Limb (tissue), 2 donors: ENCODE results near the gene TASOR2.

Source experiments
- DNase-seq, 2 donors: peaks; one replicate each; pipeline ENCODE4 v3.0.0-alpha.2; 2016; ENCODE audit errors: extremely low spot score in 2 of 2

TASOR2 gene, protein sequence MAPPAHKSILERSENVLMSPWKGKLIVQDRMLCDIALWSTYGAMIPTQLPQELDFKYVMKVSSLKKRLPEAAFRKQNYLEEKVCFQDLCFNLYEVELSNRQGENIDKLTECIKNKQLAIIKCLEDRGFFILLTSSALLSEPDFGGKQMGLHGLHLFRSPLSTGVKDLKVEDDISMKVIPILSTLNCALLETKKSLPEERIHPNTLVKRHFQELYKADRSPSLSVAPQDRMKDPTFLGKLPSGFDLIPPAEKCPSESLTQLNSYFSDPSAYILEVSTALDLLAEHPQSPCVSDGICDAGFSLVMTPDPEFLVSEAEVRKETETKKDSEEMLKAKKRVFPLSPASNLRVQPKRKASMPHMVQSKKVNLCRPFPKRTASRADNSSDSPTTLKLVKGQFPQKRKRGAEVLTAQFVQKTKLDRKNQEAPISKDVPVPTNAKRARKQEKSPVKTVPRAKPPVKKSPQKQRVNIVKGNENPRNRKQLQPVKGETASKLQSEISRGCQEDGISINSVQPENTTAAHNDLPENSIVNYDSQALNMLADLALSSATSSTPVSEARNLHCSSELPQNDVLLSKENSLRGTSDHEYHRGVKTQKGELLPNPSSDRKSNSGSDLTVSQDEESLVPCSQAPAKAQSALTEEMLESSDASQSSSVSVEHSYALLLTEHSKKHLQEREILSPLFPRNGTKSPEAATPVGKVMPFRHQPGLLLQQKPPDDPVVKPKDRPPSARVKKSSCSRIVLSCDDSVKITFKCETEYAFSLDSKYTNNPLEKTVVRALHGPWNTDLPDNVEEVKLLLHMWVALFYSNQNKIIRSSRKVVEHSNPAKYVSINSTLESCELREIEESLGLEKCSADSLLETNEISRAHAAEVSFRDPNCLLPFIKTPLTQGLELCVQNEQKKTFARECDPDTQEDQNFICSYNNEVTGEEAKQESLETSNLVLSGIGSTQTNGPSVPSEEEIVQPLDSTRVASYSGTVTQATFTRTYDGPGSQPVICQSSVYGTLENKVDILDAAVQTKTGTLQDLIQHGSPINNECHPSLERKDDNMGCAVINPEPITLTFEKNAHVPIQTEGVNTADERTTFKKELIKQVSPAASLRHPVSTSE (N-terminal part only)

GRCh38 chr10:5684318-5684970 is at the start of gene TASOR2:
Gene TASOR2 (plus strand): TSS chr10:5684838. CDS start chr10:5720643, 35,805 bp downstream.
- peak; percentile 96 to 98 for DNase-seq

DNA sequence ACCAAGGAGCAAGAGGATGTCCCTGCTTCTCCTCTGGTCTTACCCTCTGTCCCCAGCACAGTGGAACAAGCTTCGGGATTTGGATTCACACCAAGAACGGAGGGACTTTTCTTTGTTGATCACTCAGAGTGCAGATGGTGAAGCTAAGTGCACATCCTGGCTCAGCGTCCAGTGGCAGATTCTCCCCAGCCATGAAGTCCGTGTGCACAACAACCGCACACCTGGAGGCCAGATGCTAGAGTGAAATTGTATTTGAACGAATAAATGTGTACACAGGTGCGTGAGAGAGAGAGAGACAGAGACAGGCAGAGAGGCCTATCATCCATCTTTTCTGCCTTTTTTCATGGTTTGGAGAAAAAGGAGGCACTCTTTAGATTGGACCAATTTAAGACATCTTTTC is 49.7 kb upstream of the TASOR2 start:
- DNase-seq = no peak

GRCh38 chr10:5638494-5638893 is 46.1 kb upstream of the TASOR2 start:
- DNase-seq = no peak

GRCh38 chr10:5639066-5639465 is 45.6 kb upstream of the TASOR2 start:
- no peak for DNase-seq

DNA sequence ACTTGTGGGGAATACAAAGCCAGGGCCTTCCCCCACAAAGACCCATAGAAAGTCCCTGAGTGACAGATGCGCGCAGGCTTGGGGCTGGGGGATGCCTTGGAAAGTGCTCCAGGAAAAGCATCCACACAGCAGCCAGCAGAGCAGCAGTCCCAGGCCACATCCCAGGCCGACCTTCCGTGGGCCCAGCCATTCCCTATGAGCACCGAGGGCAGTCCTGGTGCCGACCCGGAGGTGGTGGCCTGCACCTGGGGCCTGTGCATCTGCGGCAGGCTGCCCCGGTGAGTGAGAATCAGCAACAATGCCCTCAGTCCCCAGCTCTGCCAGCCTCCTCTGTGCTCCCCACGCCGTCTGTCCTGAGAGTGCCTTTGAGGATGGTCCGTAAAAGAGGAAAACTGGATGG is 44.6 kb upstream of the TASOR2 start:
- DNase-seq = no peak

DNA sequence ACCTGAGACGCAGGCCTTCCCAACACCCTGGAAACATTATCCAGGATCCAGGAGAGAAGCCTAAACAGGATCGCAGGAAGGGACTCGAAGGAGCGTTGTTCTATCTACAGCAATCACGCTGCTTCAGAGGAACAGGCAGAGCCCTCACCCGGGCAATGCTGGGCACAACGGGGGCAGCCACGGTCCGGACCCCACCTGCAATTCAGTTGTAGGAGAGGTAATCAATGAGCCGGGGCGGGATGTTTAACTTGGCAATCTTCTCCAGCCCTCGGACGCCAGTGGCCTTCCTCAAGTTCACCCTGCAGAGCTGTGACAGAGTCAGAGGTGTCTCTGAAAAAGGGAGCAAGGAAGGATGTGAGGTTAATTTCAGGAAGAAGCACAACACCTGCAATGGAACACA is 44.1 kb upstream of the TASOR2 start:
- DNase-seq = no peak

DNA sequence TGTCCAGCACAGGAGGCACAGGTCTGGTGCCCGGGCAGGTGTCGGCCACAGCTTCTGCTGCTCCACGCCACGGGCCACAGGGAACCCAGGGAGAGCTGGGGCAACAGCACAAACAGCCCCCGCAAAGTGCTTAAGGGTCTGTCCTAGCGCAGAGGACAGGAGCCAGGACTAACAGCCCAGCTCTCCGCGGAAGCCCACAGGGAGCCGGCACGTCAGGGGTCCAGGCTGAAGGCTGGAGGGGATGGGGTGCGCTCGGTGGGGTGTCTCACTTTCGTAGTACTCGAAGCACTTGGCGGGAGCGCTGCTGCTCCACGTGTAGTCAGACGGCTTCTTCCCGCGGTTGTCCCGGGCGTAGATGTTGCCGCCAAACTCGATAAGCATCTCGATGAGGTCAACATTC is 43.1 kb upstream of the TASOR2 start:
- no peak for DNase-seq

GRCh38 chr10:5643346-5644067 is 41.1 kb upstream of the TASOR2 start:
- peak; percentile 59 to 85 for DNase-seq

- no peak for DNase-seq
Measured at GRCh38 chr10:5644930-5645329, 39.7 kb upstream of the TASOR2 start.

DNA sequence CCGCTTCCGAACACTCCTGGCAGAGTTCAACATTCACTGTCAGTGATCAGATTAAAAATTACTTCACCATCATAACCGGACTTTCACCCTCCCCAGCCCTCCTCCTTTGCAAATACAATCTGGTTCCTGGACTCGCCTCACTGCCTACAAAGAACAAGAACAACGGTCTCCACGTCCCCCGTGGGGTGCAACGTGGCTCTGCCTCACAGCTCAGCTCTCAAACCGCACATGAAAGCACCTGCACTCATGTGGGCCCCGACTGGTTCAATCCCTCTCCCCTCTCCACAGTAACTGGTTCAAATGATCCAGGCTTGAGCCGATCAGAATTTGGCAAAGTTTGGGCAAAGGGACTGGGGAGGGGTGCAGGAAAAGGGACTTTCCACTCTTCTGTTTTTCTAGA is 39.3 kb upstream of the TASOR2 start:
- DNase-seq = no peak

DNA sequence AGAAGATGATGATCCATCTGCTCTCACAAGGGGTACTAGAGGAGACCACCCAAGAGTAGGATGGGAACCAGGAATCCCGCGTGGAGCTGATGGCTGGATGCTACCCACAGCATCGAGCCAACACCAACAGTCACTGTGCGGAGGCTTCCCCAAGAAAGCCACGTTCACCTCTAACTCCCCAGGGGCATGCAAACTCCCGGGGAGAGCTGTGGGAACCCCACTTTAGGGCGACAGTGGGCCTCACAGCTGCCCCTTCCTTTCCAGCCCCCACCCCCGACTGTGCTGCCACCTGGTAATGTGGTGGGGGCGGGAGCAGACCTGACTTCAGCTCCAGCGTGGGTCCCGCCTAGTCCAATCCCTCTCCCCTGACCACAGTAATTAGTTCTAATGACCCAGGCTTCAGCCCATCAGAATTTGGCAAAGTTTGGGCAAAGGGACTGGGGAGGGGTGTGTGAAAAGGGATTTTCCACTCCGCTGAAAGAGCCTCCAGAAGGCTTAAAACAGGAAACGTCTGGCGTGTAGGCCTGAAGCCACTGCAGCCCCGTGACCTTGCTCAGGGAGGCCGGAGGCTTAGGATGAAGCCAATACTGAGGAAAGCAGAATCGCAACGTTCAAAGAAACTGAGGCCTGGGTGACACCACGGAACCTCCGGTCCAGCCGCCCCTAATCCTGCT is 38.6 kb upstream of the TASOR2 start:
- DNase-seq = no peak

DNA sequence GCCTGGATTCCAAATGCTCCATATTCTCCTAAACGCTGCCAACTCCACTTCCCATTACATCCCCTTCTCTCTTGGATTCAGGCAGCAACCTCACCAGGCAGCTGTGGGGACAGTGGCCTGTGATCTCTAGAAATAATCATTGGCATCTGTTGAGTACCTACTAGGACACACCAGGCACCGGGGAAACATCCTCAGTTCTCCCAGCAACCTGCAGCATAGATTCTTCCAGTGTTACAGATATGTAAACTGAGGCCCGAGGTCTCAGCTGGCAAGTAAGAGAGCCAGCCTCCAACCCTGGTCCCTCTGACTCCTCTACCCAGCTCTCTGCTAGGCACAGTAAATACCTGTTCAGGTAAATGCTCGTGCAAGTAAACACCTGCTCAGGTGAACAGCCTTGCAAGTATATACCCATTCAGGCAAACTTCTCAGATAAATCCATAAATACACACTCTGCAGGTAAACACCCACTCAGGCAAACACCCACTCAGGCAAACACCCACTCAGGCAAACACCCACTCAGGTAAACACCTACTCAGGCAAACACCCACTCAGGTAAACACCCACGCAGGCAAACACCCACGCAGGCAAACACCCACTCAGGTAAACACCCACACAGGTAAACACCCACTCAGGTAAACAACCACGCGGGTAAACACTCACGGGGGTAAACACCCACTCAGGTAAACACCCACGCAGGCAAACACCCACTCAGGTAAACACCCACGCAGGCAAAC is 37.0 kb upstream of the TASOR2 start:
- no peak for DNase-seq

- no peak for DNase-seq
Measured at GRCh38 chr10:5648494-5649457, 35.9 kb upstream of the TASOR2 start.

- DNase-seq = no peak
Measured at GRCh38 chr10:5649746-5650145, 34.9 kb upstream of the TASOR2 start.

DNA sequence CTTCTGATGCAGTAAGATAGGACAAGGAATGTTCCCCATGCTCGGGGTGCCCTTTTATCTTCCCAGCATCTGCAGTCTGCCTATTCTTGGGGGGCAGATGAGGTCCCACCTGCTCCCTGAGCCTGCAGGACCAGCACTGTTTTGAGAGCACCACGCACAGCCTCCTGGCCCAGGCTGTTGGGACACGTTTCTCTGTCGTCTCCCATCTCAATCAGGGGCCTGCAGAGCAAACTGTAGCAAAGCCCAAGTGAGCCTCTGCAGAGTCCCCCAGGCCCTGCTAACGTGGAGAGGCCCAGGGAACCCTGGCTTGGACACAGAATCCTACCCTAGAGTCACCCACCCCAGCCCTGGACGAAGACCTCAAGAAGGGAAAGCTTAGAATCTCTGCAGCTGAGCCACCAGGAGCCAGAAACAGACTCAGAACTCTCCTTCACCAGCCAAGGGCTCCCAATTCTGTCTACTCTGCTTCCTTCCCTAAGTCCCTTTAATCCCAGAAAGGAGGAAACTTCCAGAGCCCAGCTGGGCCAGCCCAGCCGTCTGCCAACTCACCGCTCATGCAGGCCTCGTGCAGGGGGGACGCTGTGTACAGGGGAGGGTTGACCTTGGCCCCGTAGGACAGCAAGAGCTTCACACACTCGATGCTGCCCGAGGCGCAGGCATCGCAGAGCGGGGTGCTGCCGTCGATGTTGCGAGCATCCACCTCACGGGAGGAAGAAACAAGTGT is 33.8 kb upstream of the TASOR2 start:
- DNase-seq = no peak

DNA sequence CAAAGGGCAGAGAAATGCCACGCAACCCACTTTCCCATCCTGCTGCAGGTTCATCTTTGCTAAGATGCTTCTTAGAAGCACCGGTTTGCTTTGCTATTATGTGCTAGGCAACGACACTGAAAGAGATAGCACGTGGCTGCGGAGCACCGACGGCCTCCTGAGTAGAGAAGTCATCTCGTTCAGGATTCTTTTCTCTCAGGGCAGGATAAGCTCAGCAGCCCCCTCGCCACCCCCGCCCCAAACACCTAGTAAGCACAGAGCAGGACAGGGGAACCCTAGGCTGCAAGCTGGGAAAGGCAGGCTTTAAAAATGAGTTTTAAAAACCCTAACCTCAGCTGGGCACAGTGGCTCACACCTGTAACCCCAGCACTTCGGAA is 33.3 kb upstream of the TASOR2 start:
- no peak for DNase-seq

DNA sequence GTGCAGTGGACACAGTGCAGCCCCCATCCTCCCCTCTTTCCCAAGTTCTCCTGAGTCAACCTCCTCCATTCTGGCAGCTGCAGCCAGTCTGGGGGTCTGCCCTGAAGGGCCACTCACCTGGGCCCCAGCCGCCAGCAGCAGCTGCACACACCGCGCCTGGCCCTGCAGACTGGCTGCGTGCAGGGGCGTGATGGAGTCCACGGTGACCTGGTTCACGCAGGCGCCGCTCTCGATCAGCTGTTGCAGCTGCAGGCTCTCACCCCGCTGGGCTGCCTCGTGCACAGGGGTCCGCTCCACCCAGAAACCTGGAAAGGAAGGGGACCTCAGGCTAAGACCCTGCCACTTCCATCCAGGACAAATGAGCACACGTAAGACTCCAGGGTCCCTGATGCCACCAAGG is 31.9 kb upstream of the TASOR2 start:
- no peak for DNase-seq

DNA sequence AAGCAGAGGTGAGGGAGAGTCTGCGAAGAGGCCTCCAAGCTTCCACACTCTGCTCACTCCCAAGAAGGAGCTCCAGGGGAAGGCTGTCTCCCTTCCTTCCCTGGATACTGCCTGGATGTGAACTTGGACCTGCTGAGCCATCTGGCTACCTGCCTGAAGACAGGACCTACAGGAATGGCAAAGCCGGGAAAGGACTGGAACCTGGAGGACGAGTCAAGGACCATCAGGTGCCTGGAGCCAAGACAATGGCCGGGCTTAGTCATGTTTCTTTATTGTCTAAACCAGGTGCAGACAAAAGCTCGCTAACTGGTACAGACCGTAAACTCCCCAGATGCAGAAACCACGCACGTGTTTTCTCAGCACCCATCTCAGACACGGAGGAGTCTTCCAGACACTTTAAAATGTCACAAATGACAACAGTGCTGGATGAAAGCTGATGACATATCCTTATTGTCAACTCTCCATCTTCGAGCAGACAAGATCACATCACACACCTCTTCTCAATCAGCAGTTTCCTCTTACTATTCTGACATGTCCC is 30.4 kb upstream of the TASOR2 start:
- no peak for DNase-seq
